BJ (cell line): Measurements from ENCODE around the gene MOGAT3. TPM values are rescaled to one million over a fixed set of nuclear protein-coding genes. Genes with fewer than 3 reads are reported as not detected.

Source experiments
- CTCF ChIA-PET: fragments of 350-600 bp; formaldehyde crosslinking; extraction: SDS; loops from one replicate; lab custom pipeline; 2021; ENCODE audit warnings: antibody characterized with exemption, inconsistent platforms; lab: Yijun Ruan, JAX
- POLR2A ChIA-PET: fragments of 300-600 bp; sonication (Branson Sonifier 250); formaldehyde crosslinking; extraction: SDS; loops from one replicate; lab custom pipeline; 2021; ENCODE audit warnings: antibody characterized with exemption; lab: Charles Lee
- DNase-seq: peaks from one replicate; pipeline ENCODE4 v3.0.0-alpha.2; 2011; ENCODE audit warnings: low read depth
- H3K27me3 ChIP-seq: 2 replicates; pipeline ENCODE4 v1.6.0; 2011; ENCODE audit warnings: low read length; ENCODE audit not compliant: control insufficient read depth, insufficient read depth
- H3K36me3 ChIP-seq: 2 replicates; pipeline ENCODE4 v1.5.1; 2011; ENCODE audit warnings: low read length; ENCODE audit not compliant: control insufficient read depth, insufficient read depth
- H3K4me3 ChIP-seq: 2 replicates; pipeline ENCODE4 v1.5.1; 2011; ENCODE audit warnings: low read depth, mild to moderate bottlenecking, control low read depth, low read length
- polyA plus RNA-seq: library from polyadenylated mRNA; depleted of rRNA; stranded (reverse); fragments of >200 nt; gene quantifications from 2 replicates; pipeline ENCODE4 v1.2.3, GENCODE V29; 2011
- TF ChIP-seq, protein P1 (sequence below): IDR thresholded peaks from 2 replicates; pipeline ENCODE4 v1.5.1; 2011; ENCODE audit warnings: low read depth, mild to moderate bottlenecking, control low read depth, inconsistent platforms, low read length, moderate library complexity; ENCODE audit not compliant: insufficient read depth

MOGAT3 gene
- polyA plus RNA-seq, 1 experiment = not detected

DNA sequence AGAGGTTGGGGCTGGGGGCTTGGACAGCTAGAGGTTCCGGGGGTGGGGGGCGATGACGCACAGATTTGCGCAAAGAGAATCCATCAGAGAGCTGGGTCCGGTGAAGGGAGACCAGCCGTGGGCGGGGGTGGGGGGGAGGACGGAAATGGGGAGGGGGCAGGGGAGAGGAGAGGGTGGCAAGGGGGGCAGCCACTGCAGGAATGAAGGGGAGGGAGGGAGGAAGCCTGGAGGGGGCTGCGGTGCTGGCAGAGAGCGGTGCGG is 34.3 kb downstream of the MOGAT3 start:
- CTCF ChIA-PET = interaction anchor here (0.6 kb wide), 1 partner anchor 23 kb away, joined by 4 read pairs; no protein-coding TSS in a partner anchor
- Histone ChIP-seq H3K27me3 (peaks cover 33% of the 10 kb centered on the region), H3K4me3 (no peak overlapping the region), H3K36me3 (no peaks in the 10 kb centered on the region)
- POLR2A ChIA-PET = no interaction called here
- no peak for DNase-seq
- TF ChIP-seq, protein P1, sequence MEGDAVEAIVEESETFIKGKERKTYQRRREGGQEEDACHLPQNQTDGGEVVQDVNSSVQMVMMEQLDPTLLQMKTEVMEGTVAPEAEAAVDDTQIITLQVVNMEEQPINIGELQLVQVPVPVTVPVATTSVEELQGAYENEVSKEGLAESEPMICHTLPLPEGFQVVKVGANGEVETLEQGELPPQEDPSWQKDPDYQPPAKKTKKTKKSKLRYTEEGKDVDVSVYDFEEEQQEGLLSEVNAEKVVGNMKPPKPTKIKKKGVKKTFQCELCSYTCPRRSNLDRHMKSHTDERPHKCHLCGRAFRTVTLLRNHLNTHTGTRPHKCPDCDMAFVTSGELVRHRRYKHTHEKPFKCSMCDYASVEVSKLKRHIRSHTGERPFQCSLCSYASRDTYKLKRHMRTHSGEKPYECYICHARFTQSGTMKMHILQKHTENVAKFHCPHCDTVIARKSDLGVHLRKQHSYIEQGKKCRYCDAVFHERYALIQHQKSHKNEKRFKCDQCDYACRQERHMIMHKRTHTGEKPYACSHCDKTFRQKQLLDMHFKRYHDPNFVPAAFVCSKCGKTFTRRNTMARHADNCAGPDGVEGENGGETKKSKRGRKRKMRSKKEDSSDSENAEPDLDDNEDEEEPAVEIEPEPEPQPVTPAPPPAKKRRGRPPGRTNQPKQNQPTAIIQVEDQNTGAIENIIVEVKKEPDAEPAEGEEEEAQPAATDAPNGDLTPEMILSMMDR = no peak

DNA sequence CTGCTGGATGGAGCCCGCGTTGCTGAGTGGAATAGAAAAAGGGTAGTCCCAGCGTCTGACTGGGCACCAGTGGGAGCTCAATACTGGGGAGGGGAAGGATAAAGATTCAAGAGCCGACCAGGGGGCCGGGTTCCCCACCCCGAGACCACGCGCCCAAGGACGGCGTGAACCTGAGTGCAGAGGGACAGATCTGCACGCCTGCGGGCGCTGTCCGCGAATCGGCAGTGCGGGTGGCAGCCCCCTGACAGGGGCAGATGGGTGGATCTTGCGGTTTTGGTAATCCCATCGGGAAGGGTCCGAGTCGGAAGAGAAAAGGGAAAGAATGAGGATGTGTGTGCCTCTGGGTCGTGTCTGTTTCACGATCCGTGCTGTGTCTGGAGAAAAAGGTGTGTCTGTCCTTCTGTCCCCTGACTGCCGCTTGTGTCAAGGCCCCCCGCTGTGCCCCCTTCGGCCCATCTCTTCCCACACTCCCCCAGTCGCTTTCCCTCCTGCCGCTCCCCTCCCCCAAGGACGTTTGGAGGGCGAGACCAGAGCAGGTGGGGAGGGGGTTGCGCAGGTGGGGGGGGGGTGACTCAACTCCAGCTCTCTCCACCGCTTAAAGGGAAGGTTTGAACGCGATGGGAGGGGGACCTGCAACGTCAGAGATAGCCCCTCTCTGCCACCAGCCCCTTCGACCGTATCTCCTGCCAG is 34.7 kb downstream of the MOGAT3 start:
- POLR2A ChIA-PET = interaction anchor here (0.6 kb wide), 1 partner anchor 34 kb away, joined by 24 read pairs; no protein-coding TSS in a partner anchor
- no peak for DNase-seq
- peaks cover under 1% of the 10 kb centered on the region; the same call in 1 of the 2 replicates for H3K36me3 ChIP-seq
- peaks cover 28% of the 10 kb centered on the region for H3K27me3 ChIP-seq
- TF ChIP-seq, protein P1 = no peak
- CTCF ChIA-PET = interaction anchor here (0.6 to 1.5 kb wide), 6 partner anchors 7 to 29 kb away, joined by 3 to 7 read pairs (median 3); partner anchors contain the start of gene AP1S1
- no peak overlapping the region for H3K4me3 ChIP-seq

DNA sequence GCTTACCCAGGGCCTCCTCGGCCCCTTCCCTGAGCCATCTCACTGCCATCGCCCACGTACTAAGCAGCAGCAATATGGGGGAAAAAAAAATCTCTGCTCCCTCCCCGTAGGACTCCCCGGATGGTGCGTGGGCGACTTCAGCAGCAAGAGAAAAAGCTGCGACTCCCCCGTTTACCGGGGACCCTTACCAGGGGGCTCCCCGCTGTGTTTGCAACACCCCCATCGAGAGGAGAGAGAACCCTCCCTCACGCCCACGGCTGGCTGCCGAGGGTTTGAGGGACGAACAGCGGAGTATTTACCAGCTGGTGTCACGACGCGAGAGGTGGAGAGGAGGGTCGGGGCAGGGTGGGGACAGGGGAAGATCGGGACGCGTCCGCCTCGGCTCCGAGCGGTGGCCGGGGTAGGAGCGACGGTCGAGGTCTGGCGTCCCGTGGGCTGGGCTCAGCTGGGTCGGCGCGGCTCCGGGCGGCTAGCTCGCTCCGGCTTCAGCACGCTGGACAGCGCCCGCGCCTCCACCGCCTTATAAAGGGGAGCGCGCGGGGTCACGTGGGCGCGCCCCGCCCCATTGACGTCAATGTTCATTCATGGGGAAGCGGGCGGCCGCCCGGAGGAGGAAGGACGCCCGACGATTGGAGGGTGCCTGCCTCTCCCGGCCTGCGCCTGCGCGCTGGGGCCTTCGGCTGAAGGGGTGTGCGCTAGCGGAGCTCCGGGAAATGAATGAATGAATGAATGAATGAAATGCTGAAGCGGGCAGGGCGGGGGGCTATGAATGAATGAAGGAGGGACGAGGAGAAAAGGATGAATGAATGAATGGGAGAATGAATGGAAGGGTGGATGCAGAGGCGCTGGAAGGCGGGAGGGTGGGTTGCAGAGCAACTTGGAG is 35.5 kb downstream of the MOGAT3 start, which contains the start of gene VGF:
VGF (minus strand) TSS at position 495 of the 883 bp plus-strand sequence. CDS start 726 bp downstream, outside the sequence.
- Histone ChIP-seq H3K4me3 (no peak within 1 kb of the TSS), H3K27me3 (peaks cover 22% of the 10 kb centered on the region), H3K36me3 (peaks cover 2% of the 10 kb centered on the region)
- ChIA-PET CTCF (interaction anchor here (0.8 to 1.5 kb wide), 7 partner anchors 8 to 71 kb away, joined by 3 to 7 read pairs (median 3); partner anchors contain the start of gene AP1S1), POLR2A (interaction anchor here (0.6 to 0.8 kb wide), 2 partner anchors 33 to 53 kb away, joined by 3 to 24 read pairs; partner anchors contain the start of gene ZNHIT1)
- TF ChIP-seq, protein P1 = no peak
- DNase-seq = peak; percentile 33

DNA sequence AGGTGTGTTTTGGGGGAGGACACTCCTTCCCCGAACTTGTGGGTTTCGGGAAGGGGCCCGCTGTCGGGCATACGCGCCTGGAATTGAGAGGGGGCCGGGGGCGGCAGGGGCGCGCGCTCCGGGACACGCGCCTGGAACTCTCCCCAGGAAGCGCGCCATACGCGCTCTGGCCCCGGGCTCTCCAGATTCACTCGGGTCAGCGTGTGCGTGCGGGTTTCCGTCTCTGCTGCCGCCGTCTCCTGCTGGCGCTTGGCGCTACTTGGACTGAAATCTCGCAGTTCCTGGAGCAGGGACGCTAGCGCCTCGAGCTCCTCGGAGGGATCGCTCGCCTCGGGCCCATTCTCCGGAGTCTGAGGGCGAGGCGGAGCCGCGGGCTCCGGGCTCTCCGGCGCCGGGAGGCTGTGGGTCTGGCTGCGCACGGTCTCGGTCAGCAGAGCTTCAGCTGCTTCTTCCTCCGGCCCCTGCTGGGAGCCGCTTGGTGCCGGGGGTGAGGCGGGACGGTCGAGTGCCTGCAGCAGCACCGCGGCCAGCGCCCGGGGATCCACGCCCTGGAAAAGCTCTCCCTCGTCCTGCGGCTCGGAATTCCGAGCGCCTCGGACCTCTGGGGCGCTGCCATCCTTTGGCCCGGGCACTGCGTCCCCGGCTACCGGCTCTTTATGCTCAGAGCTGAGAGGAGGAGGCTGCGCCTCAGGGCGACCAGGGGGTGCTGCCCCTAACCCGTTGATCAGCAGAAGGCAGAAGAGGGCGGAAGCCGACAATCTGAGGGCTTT is 36.6 kb downstream of the MOGAT3 start:
- Histone ChIP-seq H3K4me3 (peak overlapping the region; percentile 24), H3K36me3 (peaks cover 8% of the 10 kb centered on the region), H3K27me3 (peaks cover 15% of the 10 kb centered on the region)
- ChIA-PET CTCF (interaction anchor here (0.7 to 1.0 kb wide), 3 partner anchors 12 to 118 kb away, joined by 3 to 4 read pairs (median 3); no protein-coding TSS in a partner anchor), POLR2A (no interaction called here)
- no peak for DNase-seq
- TF ChIP-seq, protein P1 = no peak
